Suppressor macrophage treated with lipopolysaccharide for 4 hours (primary cell): ENCODE data around the gene GAST.
"Not testable (repeated sequence)": the region's sequence is repeated elsewhere in the genome, so short reads cannot be mapped to it uniquely, and the experiment has no call there.

Source experiments
- DNase-seq: peaks from one replicate; pipeline ENCODE4 v3.0.0-alpha.2; 2020

GAST gene

DNA sequence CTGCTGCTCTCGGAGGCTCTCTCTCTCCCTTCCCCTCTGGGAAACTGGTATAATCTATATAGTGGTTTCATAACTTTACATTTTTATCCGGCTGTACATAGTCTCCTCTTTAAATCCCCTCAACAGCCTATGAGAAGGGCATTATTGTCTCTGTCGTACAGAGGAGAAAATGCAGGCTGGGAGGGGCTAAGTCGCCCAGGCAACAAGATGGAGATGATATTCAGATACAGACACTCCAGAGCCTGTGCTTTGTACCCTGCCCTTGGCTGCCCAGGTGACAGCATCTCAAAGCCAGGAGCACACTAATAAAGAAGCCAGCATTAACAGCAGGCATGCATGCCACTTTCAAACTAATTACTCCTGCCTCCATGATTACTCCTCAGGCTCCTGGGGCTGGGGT is 28.1 kb upstream of the GAST start:
- DNase-seq, result no peak

DNA sequence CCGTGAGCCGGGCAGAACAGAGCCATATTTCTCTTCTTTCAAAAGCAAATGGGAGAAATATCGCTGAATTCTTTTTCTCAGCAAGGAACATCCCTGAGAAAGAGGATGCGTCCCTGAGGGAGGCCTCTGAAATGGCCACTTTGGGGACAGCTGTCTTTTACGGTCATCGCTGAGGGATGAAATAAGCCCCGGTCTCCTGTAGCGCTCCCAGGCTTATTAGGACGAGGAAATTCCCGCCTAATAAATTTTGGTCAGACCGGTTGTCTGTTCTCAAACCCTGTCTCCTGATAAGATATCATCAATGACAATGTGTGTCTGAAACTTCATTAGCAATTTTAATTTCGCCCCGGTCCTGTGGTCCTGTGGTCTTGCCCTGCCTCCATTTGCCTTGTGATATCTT is 26.4 kb upstream of the GAST start:
- DNase-seq, result not testable (repeated sequence)

DNA sequence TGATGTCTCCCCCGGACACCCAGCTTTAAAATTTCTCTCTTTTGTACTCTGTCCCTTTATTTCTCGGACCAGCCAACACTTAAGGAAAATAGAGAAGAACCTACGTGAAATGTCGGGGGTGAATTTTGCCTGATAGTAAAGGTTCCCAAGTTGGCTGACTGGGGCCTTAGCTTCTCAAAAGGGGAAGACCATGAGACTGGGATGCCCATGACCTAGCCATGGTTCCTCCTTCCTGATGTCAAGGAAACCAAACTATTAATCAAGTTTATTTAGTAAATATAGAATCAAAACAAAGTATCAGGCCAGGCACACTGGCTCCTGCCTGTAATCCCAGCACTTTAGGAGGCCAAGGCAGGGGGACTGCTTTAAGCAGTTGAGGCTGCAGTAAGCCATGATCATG is 25.9 kb upstream of the GAST start:
- DNase-seq, result no peak

DNA sequence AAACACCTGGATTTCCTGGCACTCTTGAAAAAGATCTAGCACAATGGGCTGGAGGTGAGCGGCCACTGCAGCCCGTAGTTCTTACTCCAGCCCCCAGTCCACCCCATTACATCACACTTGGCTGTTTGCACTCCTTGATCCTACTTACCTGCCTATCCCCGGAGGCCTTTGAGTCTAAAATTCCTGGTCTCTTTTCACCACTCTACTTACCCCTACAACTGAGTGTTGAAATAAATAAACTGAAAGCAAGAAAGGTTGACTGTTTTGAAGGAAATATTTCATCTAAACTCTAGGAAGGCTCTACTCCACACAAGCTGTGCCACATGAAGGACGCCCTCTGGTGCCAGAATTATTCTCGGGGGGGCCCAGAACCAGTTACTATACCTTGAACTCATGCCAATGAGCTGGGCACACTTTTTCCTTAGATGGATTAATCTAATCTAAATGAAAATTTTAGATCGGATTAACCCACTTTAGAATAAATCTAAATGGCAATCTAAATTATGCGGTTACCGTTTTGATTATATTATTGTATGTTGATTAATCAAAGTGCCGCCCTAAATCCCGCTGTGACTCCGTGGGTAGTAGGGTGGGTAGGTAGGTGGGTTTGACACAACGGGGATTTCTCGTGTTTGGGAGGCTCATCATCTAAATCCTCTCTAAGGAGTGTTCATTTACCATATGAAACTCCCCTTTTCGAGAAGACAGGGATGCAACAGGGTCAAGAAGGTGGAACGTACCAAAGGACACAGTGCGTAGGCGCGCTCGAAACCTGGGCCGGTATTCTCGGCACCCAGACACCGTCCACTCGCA is 24.1 kb upstream of the GAST start:
- peak; percentile 50 for DNase-seq

DNA sequence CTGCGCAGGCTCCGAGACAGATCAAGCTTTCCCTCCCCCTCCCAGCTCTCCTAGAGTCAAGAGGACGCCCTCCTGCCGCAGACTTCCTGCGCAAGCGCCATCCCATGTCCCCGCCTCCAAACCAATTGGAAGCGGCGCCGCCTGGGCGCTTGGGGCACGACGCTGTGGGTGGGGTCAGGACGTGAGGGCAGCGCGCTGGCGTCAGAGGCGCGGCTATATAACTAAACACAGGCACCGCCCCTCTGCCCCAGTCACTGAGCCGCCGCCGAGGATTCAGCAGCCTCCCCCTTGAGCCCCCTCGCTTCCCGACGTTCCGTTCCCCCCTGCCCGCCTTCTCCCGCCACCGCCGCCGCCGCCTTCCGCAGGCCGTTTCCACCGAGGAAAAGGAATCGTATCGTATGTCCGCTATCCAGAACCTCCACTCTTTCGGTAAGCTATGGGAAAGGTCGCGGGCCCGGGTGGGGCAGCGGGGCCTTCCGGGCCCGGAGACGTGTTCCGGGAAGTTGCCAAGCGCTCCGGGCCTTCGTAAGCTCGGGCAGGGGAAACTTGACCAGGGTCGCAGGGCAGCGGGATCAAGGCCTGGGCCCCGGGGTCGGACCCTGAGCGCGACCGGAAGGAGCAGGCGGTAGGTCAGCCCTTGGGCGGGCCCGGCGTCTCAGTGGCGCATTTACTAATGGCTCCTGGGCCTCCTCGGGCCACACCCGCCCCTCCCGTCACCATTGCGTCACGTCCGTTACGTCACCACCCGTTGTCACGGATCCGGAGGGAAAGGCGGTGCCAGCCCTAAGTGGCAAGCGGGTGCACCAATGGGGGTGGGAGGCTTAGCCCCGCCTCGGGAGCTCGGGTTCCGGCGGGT is 23.3 kb upstream of the GAST start, which contains the start of gene EIF1:
TSS of gene EIF1 (plus strand) at position 245 of the 856 bp plus-strand sequence. CDS start at position 399, 154 bp downstream.
- peak; percentile 100 for DNase-seq

DNA sequence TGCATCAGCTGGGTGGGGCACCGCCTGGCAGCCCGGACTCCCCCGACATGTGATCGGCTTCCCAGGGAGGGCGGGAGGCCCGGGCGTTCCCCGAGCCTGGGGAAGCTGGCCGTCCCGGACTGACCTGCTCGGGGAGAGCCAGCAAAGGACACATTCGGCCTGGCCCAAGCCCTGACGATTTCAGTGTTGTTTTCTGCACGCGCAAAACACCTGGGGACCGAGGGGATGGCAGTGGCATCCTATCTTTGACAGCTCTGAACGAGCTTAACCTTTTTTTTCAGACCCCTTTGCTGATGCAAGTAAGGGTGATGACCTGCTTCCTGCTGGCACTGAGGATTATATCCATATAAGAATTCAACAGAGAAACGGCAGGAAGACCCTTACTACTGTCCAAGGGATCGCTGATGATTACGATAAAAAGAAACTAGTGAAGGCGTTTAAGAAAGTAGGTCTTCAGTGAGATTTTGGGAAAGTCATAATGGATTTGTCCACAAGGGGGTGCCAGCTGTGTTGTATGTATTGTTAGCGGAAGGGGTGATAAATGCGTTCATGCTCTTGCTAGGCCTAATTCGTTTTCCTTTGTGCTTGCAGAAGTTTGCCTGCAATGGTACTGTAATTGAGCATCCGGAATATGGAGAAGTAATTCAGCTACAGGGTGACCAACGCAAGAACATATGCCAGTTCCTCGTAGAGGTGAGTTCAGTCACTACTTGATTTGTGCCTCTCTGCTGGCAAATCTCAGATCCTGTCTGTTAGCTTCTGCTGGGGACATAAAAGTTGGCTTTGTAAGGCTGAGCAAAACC is 22.4 kb upstream of the GAST start:
- peak; percentile 84 for DNase-seq

DNA sequence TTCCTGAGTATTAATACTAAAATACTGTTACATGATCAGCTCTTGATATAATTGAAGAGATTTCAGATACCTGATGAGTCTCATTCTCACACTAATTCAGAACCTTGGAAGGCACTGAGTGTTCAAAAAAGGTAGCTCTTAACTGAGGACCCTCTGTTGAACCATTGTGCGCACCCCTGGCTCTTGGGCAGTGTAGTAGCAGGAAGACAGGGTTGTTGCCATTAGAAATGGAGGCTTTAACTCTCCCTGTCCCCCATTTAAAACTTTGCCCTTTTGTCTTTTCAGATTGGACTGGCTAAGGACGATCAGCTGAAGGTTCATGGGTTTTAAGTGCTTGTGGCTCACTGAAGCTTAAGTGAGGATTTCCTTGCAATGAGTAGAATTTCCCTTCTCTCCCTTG is 21.6 kb upstream of the GAST start:
- no peak for DNase-seq

DNA sequence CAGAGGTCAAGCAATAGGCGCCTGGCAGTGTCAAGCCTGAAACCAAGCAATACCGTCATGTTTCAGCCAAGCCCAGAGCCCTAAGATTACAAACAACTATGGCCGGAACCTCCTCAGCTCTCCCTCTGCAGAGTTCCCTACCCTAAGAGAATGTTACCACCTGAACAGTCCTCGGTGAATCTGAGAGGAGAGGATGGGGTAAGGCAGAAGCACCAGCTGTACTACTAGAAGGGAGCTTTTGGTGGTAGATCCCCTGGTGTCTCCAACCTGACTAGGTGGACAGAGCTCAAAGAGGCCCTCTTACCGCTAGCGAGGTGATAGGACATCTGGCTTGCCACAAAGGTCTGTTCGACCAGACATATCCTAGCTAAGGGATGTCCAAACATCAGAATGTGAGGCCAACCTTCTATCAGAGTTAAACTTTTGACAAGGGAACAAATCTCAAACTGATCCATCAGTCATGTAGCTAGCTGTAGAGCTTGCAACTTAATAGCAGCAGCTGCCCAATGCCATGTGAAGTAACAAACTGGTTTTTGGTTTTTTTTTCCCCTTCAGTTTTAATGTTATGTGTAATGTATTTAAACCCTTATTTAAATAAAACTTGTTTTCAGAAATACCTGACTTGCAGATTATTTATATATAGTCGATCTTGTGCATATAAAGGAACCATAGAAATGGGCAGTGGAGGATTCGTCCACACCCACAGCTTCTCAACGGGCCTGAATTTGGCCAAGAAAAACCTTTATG is 20.9 kb upstream of the GAST start:
- DNase-seq, result no peak

DNA sequence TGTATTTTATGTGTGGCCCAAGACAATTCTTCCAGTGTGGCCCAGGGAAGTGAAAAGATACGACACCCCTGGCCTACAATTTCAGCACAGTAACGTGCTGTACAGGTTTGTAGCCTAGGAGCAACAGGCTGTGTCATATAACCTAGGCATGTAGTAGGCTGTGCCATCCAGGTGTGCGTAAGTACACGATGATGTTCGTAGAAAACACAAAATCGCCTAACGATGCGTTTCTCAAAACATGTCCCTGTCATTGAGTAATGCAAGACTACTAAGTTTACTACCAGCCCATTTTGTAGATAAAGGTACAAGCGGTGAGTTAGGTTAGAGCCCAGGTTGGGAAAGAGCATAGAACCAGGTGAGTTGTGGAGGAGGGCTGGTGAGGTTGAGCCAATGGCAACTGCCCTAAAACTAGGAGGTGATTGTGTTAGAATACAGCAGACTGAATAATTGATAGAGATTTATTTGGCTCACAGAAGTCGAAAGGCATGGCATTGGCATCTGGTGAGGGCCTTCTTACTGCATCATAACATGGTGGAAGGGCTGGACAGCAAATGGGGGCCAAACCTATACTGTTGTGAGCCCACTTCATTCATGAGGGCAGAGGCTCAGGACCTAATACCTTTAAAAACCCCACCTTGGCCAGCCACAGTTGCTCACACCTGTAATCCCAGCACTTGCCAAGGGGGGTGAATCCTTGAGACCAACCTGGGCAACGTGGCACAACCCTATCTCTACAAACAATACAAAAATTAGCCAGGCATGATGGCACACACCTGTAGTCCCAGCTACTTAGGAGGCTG is 19.2 kb upstream of the GAST start:
- no peak for DNase-seq

DNA sequence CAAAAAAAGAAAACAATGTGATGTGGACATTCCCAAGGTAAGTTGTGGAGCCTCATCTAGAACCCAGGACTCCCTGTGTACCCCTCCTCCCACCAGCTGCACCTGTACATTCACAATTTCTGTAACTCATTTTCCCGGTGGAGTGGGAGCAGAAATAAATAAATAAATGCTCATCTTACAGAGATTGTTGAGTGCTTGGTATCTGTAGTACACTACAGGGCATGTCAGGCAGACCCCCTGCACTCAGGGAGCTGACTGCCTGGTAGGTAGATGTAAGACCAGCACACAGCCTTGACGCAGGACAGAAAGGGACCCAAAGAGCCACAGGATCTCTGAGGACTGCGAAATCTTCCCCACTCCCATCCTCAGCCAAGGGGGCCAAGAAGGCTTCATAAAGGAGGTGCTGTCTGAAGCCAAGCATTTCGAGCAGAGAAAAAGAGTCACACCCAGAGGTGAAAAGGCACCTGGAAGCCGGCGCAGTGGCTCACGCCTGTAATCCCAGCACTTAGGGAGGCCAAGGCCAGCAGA is 16.9 kb upstream of the GAST start:
- no peak for DNase-seq

DNA sequence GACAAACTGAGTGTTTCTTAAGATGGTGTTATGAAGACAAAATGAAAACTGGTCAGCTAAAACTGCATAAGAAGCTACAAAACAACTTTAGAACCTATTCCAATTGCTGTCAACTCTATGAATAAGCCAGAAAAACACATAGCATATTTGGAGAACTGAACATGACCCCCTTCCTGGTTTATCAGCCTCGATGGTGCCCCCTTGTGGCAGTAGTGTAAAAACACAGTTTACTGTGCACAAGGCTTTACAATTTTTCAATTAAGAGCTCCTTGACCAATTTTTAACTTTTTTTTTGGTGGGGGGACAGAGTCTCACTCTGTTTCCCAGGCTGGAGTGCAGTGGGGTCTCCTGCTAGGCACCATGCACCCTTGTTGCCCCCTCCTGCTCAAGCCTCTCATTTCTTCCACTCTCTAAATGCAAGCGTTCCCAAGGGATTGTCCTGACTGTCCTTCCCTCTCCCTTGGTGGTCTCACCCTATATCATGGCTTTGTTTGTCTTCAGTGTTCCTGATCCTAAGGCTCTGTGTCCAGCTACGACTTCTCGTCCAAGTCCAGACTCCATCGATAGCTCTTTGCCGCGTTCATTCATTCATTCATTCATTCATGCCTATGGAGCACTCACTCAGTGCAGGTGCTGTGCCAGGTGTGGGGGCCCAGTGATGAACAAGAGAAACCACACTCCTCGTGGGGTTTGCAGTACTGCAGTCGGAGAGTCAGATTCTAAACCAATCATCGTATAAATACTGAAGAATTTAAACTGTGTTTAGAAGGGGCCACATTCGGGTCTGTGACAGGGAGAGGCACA is 16.0 kb upstream of the GAST start:
- DNase-seq, result peak; percentile 94

DNA sequence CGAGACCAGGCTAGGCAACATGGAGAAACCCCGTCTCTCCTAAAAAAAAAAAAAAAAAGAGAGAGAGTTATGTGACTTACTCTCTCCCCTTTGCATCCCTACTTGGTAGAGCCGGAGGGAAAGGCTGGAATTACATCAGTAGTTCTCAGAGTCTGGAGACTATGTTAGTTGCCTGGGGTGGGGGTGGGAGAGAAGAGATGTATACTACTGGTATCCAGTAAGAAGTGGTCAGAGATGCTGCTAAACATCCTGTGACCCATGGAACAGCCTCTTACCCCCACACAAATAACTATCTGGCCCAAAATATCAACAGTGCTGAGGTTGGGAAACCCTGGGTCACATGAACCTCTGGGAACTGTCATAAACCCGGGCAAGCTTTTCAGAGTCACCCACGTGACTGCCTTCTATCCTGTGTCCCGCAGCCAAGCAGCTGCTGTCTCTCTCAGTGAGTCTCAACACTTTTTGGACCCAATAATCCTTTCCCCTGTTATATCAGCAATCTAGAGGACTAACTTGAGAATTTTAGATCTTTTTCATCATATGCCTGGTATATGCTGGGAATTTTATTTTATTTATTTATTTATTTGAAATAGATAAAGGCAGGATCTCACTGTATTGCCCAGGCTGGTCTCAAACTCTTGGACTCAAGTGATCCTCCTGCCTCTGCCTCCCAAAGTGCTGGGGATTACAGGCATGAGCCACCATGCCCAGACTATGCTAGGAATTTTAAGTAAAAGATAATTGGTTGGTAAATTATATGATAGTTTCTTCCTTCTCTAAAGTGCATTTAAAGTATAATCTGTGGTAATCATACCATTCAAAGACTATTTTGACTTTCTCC is 14.8 kb upstream of the GAST start:
- peak; percentile 90 for DNase-seq

DNA sequence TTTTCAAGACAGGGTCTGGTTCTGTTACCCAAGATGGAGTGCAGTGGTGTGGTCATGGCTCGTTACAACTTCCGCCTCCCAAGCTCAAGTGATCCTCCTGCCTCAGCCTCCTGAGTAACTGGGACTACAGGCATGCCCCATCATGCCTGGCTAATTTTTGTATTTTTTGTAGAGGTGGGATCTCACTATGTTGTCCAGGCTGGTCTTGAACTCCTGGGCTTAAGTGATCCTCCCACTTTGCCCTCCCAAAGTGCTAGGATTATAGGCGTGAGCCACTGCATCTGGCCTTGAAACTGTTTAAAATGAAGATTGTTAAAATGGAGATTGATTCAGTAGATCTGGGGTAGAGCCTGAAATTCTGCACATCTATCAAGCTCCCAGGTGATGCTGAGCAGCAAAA is 11.3 kb upstream of the GAST start:
- not testable (repeated sequence) for DNase-seq

DNA sequence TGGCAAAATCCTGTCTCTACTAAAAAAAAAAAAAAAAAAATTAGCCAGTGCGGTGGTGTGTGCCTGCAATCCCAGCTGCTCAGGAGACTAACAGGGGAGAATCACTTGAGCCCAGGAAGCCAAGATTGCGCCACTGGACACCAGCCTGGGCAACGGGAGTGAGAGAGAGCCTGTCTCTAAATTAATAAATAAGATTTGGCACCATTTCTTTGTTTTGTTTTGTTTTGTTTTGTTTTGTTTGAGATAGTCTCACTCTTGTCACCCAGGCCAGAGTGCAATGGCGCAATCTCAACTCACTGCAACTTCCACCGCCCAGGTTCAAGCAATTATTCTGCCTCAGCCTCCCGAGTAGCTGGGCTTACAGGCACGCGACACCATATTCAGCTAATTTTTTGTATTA is 9.4 kb upstream of the GAST start:
- DNase-seq, result no peak

DNA sequence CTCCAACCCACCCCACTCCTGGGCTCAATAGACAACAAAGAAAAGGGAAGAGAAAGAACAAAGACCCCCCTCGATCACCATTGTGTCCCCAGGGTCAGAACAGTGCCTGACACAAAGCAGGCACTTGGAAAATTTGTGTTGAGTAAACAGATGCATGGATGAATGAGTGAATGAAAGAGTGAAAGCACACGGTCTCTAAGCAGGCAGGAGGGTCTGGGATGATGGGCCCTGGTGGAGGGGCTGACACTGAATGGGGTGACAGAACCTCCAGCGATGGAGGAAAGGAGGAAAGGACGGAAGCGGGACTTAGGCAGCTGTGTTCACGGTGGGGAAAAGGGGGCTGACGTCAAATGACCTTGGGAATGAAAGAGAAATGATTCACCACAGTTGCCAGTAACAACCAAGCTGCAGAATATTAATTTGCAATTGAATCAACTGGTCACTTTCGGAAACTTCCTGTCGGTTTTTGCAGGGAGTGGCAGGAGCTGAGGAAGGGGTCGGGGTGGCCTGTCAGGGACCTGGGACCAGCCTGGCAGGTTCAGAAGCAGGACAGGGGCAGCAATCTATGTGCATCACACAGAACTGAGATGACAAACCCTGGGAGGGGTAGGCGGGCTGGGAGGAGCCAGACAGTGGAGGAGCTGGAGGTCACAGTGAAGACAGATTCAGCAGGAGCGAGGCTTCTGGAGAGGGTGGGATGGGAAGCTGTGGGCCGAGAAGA is 6.7 kb upstream of the GAST start:
- no peak for DNase-seq

DNA sequence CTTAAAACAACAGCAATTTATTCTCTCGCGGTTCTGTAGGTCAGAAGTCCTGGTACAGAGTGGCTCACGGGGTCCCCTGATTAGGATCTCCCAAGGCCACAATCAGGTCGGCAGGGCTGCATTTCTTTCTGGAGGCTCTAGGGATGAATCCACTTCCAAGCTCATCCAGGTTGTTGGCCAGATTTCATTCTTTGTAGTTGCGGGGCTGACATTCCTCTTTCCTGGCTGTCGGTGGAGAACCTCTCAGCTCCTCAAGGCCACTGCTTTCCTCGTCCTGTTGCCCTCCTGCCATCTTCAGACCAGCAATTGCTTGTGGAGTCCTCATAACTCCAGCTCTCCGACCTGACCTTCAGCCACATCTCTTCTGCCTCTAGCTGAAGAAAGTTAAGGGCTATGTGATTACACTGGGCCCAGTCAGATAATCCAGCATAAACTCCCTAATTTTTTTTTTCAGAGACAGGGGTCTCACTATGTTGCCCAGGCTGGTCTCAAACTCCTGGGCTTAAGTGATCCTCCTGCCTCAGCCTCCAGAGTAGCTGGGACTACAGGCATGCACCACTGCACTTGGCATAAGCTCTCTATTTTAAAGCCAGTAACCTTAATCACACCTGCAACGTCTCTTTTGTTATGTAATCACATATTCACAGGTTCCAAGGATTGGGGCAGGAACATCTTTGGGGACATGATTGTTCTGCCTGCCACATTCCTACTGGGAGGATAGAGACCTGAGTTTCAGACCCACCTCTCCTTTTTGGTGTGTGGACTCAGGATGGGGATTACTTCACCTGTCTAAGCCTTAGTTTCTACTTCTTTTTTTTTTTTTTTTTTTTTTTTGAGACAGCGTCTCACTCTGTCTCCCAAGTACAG is 4.1 kb upstream of the GAST start:
- no peak for DNase-seq

DNA sequence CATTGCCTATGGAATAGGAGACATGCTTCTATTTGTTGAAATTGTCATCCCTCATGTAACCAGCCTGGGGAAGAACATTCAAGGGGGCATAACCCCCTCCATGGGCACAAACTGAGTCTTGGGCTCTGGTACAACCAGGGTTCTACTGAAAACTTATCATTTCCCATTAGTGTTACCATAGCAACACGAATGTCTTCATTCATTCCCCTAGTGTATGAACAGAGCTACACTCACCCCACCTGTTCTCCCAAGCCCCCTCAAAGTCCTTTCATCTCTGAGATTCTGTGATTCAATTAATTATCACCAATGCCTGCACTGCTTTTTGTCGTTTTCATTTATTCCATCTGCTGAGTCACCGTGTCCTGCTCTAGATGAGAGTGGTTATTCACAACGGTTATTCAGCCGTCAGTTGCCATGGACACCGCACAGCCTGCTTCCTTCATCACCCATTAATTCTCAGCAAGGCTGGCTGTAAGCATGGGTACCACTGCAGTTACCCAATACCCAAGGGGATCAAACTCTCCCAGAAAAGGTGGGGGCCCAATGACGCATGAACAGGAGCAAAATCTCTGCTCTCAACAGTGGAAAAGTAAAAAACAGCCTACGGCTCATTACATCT is 1.6 kb upstream of the GAST start:
- no peak for DNase-seq
